Measurements from ENCODE around the gene HACL1.

- no peak for TF ChIP-seq EZH2 (IDR thresholded peaks at IDR 0.05; ENCODE audit: borderline replicate concordance)
- TF ChIP-seq CTCF (IDR thresholded peaks at IDR 0.05; ENCODE audit: poor library complexity): no peak
- no peak for TF ChIP-seq EZH2phosphoT487 (IDR thresholded peaks at IDR 0.05; ENCODE audit: low read depth, severe bottlenecking, unreplicated experiment)
Observed at GRCh38 chr3:15549846-15550245, 51.5 kb downstream of the HACL1 start.

Measured in hepatocyte (in vitro differentiated cells).